ENCODE measurements around the gene SLC25A25.

Gene SLC25A25

GRCh38 chr9:128149001-128149701 lies 81.1 kb downstream of the SLC25A25 start, which contains the start of gene LCN2:
Gene LCN2 (plus strand): TSS chr9:128149453. CDS start chr9:128149526, 73 bp downstream.
- DNase-seq, result no peak

- no peak for DNase-seq
Observed at GRCh38 chr9:128149951-128150593, 82.0 kb downstream of the SLC25A25 start.

GRCh38 chr9:128150594-128151308 lies 82.7 kb downstream of the SLC25A25 start:
- DNase-seq, result no peak

GRCh38 chr9:128151309-128152132 lies 83.5 kb downstream of the SLC25A25 start:
- DNase-seq, result no peak

GRCh38 chr9:128152133-128153059 lies 84.4 kb downstream of the SLC25A25 start:
- DNase-seq, result no peak

- DNase-seq, result no peak
Observed at GRCh38 chr9:128153060-128153946, 85.3 kb downstream of the SLC25A25 start.

GRCh38 chr9:128153947-128154695 lies 86.1 kb downstream of the SLC25A25 start:
- no peak for DNase-seq

GRCh38 chr9:128155736-128156500 lies 87.9 kb downstream of the SLC25A25 start:
- DNase-seq, result no peak
